ENCODE measurements around the gene PBX4.

- TF ChIP-seq CTCF (IDR thresholded peaks at IDR 0.05) (no peak), EP300 (IDR thresholded peaks at IDR 0.05) (no peak), POLR2AphosphoS5 (IDR thresholded peaks at IDR 0.05) (no peak)
Measured at GRCh38 chr19:19587771-19588170, 30.7 kb downstream of the PBX4 start.
